Fibroblast of mammary gland (primary cell): ENCODE results near the gene UBE2F.
"Not testable (repeated sequence)": the region's sequence is repeated elsewhere in the genome, so short reads cannot be mapped to it uniquely, and the experiment has no call there.

Experiments
- DNase-seq: peaks from one replicate; pipeline ENCODE4 v3.0.0-alpha.2; 2010; ENCODE audit warnings: low read depth
- H3K4me3 ChIP-seq: 2 replicates; pipeline ENCODE4 v1.5.1; 2011; ENCODE audit warnings: low read depth, mild to moderate bottlenecking, low read length, moderate library complexity; ENCODE audit not compliant: control insufficient read depth
- TF ChIP-seq, protein P1 (sequence below): conservative IDR thresholded peaks from 2 replicates; pipeline ENCODE4 v1.5.1; 2011; ENCODE audit warnings: low read depth, low read length, inconsistent platforms; ENCODE audit not compliant: control insufficient read depth, insufficient read depth

UBE2F gene

DNA sequence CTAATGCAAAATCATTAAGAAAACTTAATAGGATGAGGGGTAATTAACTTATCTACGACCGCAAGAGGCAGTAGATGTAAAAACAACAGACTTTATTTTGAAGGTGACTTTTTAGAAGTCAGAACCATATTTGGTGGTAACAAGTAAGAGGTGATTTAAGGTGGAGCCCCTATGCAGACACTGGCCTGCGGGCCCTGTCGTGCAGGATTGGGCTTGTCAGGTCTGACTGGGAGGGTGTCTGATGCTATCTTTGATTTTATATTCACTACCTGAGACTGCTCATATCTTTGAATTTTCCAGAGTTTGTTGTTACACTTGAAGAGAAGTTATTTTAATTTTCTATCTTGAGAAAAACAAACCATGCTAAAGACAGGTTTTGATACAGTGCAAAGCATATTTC, 64.9 kb downstream of the UBE2F start:
- TF ChIP-seq, protein P1, sequence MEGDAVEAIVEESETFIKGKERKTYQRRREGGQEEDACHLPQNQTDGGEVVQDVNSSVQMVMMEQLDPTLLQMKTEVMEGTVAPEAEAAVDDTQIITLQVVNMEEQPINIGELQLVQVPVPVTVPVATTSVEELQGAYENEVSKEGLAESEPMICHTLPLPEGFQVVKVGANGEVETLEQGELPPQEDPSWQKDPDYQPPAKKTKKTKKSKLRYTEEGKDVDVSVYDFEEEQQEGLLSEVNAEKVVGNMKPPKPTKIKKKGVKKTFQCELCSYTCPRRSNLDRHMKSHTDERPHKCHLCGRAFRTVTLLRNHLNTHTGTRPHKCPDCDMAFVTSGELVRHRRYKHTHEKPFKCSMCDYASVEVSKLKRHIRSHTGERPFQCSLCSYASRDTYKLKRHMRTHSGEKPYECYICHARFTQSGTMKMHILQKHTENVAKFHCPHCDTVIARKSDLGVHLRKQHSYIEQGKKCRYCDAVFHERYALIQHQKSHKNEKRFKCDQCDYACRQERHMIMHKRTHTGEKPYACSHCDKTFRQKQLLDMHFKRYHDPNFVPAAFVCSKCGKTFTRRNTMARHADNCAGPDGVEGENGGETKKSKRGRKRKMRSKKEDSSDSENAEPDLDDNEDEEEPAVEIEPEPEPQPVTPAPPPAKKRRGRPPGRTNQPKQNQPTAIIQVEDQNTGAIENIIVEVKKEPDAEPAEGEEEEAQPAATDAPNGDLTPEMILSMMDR: no peak
- H3K4me3 ChIP-seq: no peak overlapping the region
- DNase-seq: no peak

DNA sequence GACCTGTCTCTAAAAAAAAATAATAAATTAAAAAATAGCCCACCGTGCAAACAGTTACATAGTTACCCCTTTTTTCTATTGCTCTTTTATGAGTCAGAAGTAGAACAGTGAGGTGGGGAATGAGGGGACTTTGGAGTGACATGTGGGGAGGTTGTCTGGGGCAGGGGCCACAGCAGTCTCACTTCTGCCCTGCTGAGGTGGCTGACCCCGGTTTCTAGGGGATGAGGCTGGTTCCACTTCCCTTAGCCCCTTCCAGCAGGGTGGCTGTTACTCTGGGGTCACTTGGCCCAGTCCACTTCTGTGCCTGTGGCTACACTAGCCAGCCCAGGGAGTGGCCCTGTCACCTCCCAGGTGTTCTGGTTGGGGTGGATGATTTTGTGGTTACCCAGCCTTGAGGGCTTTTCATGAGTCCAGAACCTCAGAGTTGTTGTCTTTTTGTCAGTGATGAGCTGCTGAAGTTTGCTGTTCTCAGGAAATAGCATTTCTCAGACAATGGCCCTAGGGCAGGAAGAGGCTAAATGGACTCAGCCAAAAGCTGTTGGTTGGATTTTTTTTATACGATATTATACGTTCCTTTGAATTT, 66.0 kb downstream of the UBE2F start:
- no peak overlapping the region for H3K4me3 ChIP-seq
- DNase-seq: no peak
- TF ChIP-seq, protein P1: no peak

DNA sequence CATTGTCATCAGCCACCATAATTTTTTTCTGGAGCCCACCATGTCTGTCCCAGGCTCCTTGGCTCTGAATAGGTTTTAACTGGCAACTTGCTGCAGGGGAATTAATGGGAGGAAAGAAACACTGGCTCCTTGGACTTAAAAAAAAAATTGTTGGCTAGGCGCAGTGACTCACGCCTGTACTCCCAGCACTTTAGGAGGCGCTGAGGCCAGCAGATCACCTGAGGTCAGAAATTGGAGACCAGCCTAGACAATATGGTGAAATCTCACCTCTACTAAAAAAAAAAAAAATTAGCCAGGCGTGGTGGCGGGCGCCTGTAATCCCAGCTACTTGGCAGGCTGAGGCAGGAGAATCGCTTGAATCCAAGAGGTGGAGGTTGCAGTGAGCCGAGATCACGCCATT, 67.2 kb downstream of the UBE2F start:
- not testable (repeated sequence) for H3K4me3 ChIP-seq, DNase-seq

DNA sequence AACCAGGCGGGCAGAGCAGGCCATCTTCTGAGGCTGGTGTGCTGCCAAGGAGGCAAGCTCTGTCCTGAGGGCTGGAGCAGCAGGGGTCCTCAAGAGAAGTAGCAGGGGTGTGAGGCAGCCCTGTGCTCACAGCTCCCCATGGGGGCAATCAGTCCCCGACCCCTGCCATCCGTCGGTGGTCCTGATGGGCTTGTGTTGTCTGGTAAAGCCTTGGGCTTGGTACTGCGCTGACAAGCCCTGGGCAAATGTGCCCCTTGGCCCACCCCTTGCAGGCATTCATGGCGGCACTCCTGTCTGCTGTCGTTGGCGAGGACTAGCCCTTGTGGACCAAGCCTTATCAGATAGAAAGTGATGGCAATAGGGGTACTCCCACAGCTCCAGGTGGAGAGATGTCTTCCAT, 71.4 kb downstream of the UBE2F start:
- DNase-seq: no peak
- H3K4me3 ChIP-seq: no peak overlapping the region
- TF ChIP-seq, protein P1: no peak

DNA sequence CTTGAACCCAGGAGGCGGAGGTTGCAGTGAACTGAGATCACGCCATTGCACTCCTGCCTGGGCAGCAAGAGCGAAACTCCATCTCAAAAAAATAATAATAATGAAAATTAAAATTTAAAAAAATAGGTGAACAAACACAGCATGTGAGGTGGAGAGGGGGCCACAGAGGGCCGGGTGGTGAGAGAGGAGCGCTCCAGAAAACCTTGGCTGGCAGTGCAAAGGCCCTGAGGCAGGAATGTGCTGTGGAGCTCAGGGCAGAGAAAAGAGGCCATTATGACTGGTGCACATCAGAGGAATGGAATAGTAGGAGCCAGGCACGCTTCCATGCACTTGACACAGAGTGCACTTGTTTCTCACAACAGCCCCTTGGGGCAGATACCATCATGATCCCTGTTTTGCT, 72.3 kb downstream of the UBE2F start:
- DNase-seq: no peak
- no peak overlapping the region for H3K4me3 ChIP-seq
- TF ChIP-seq, protein P1: no peak

DNA sequence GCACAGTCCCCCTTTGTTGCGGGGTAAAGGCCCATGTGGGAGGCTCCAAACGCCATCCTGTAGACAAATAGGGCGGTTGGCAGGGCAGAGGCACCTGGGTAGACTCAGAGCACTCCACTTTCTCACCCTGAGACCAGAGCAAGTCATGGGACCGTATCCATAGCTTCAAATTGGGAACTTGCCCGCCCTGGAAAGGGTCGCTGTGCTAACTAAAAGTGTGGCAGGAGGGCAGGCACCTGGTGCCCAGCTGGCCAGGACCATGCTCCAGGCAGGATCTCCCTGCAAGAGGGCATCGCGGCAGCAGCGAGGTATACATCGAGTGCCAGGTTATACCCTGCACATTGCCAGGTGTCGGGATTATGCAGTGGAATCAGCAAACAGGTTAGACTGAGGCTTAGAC, 73.2 kb downstream of the UBE2F start:
- TF ChIP-seq, protein P1: no peak
- DNase-seq: no peak
- no peak overlapping the region for H3K4me3 ChIP-seq

DNA sequence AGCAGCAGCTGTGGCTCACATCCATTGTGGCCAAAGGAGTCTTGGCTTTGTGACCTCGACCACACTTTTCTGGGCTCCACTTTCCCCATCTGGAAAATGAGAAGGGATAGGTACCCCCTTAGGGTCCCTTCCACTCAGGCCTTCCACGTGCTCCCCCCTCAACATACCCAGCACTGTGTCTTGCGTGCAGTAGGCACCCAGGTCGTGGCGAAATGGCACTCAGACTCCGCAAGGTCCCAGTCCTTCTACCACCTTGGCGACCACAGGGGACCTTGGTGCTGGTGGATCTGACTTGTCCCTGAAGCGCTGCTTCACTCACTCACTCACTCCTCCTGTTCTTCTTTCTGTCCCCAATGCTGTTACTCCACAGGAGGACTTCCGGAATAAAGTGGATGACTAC, 74.1 kb downstream of the UBE2F start:
- DNase-seq: no peak
- TF ChIP-seq, protein P1: no peak
- H3K4me3 ChIP-seq: no peak overlapping the region

DNA sequence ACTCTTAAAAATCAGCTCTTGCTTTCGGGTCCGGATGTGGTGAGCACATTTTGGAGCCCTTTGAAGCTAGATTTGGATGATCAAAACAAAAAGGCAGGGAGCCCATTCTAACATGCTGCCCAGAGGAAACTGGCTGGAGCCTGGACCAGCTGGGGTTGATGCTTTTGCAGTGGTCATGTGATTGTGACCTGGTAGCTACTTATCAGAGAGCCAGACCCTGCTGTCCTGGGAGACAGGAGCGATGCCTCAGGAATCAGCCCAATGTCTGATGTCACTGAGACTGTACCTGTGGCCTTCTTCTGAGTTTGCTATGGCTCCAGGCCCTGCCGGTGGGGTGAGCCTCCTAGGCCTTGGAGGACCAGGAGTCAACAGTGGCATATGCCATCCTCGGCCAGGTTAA, 75.3 kb downstream of the UBE2F start:
- DNase-seq: no peak
- TF ChIP-seq, protein P1: no peak

More for the DNA sequence above, 75.3 kb downstream of the UBE2F start:
- H3K4me3 ChIP-seq: no peak overlapping the region
